HG02763 (cell line): ENCODE results near the gene C1QTNF5.

ENCODE experiments used
- ATAC-seq: cut with Tn5 transposase; IDR thresholded peaks from one replicate; pipeline ENCODE4 v1.9.1; 2021; ENCODE audit warnings: mild to moderate bottlenecking, moderate library complexity; ENCODE audit not compliant: unreplicated experiment

The C1QTNF5 gene

DNA sequence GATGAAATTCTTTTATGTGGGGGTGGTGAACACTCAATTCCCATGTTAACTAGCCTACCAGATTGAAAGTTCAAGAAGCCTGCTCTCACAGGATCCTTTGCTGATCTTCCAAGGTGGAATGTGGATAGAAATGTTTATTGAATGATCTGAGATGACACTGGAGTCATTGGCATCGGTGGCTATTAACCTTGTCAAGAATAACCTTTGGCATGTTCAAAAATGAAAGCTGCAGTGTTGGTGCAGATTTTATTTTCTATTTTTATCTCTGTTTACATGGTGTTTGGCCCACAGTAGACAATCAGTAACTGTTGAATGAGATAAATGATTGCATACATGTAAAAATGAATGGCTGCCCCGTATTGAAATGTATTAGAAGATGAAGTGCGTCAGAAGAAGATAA, 42.7 kb downstream of the C1QTNF5 start:
- ATAC-seq: no peak

DNA sequence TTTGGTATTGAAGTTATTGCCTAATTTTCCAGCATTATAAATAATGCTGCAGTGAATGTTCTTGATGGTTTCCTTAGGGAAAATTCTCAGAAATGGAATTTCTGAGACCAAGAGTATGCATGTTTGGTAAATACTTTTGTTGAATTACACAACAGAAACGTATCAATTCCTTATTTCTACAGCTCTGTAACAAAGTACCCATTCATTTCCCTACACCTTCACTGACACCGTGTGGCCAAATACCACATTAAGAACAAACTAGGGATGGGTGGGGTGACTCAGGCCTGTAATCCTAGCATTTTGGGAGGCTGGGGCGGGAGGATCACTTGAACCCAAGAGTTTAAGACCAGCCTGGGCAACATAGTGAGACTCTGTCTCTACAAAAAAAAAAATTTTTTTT, 45.5 kb downstream of the C1QTNF5 start:
- no peak for ATAC-seq

DNA sequence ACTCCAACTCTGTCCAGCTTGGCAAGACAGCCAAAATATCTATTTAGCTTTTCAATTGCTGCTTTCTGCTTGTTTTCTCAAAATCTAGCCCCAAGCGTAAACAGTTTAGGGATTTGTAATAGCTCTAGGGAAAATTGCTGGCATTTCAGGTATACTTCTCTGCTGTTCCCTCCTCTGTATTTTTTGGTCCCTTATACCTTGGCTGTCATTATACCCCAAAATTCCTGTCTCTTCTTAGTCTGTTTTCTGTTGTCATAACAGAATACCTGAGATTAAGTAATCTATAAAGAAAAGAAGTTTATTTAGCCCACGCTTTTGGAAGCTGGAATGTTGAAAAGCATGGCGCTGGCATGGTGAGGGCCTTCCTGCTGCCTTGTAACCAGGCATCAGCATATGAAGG, 47.2 kb downstream of the C1QTNF5 start:
- no peak for ATAC-seq

DNA sequence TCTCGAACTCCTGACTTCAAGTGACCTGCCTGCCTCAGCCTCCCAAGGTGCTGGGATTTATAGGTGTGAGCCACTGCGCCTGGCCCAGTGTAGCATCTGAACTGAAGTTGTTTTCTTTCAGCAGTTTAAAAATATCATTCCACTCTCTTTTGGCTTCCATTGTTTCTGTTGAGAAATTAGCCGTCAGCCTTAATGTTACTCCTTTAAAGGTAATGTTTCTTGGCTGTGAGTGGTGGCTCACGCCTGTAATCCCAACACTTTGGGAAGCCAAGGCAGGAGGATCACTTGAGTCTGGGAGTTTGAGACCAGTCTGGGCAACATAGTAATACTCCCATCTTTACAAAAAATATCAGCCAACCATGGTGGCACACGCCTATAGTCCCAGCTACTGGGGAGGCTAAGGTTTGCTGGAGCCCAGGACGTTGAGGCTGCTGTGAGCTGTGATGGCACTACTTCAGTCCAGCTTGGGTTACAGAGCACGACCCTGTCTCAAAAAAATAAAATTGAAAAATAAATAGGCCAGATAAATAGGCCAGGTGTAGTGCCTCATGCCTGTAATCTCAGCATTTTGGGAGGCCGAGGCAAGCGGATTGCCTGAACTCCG, 49.7 kb downstream of the C1QTNF5 start:
- ATAC-seq: no peak
